HL-60 (cell line): ENCODE measurements around the gene USP10.

Source experiments
- DNase-seq, 2 experiments: peaks; one replicate each; pipeline ENCODE4 v3.0.0-alpha.2; 2010 to 2020; ENCODE audit warnings: low read depth in 1 of 2, low spot score in 1 of 2
- H3K27ac ChIP-seq: fragments of 250-450 bp; sonication (Bioruptor Pico); replicated peaks from 2 replicates; pipeline ENCODE4 v1.5.1; 2020; ENCODE audit warnings: mild to moderate bottlenecking, moderate library complexity
- H3K27me3 ChIP-seq: fragments of 250-450 bp; sonication (Bioruptor Pico); 2 replicates; pipeline ENCODE4 v1.5.1; 2021; ENCODE audit warnings: mild to moderate bottlenecking, moderate library complexity; ENCODE audit not compliant: insufficient read depth, poor library complexity, severe bottlenecking
- H3K4me3 ChIP-seq: replicated peaks from 2 replicates; pipeline ENCODE4 v1.5.1; 2011; ENCODE audit warnings: mild to moderate bottlenecking, control low read depth, low read length; ENCODE audit not compliant: insufficient read depth
- CTCF ChIP-seq: IDR thresholded peaks from one replicate; pipeline ENCODE4 v1.5.1; 2011; ENCODE audit warnings: low read length, control low read depth, inconsistent platforms; ENCODE audit not compliant: insufficient read depth
- GABPA ChIP-seq: IDR thresholded peaks from 2 replicates; pipeline ENCODE4 v1.6.1; 2012; ENCODE audit warnings: low read depth
- POLR2AphosphoS5 ChIP-seq: IDR thresholded peaks from 2 replicates; pipeline ENCODE4 v1.6.1; 2012; ENCODE audit warnings: low read depth
- REST ChIP-seq: IDR thresholded peaks from 2 replicates; pipeline ENCODE4 v1.6.1; 2012; ENCODE audit warnings: low read depth; ENCODE audit not compliant: insufficient replicate concordance
- SPI1 ChIP-seq: IDR thresholded peaks from 2 replicates; pipeline ENCODE4 v1.6.1; 2012; ENCODE audit warnings: low read depth, mild to moderate bottlenecking, borderline replicate concordance

The USP10 gene

GRCh38 chr16:84751241-84751640 is 51.4 kb downstream of the USP10 start:
- TF ChIP-seq REST (no peak), SPI1 (peak; percentile 77)
- Histone ChIP-seq H3K27ac (peak overlapping the region; percentile 33), H3K27me3 (no peaks in the 10 kb centered on the region), H3K4me3 (no peak overlapping the region)
- peak in 1 of 2 experiments; percentile 34 for DNase-seq

GRCh38 chr16:84751947-84752346 is 52.1 kb downstream of the USP10 start:
- peak overlapping the region; percentile 40; the same call in 1 of the 2 replicates for H3K27ac ChIP-seq
- DNase-seq: peak; percentile 30 to 61
- TF ChIP-seq SPI1: no peak
- no peak for TF ChIP-seq GABPA
- no peak for TF ChIP-seq CTCF
- no peak for TF ChIP-seq REST
- no peak for TF ChIP-seq POLR2AphosphoS5
- H3K27me3 ChIP-seq: no peaks in the 10 kb centered on the region
- no peak overlapping the region for H3K4me3 ChIP-seq

GRCh38 chr16:84752600-84752999 is 52.8 kb downstream of the USP10 start:
- no peak for DNase-seq
- TF ChIP-seq CTCF (no peak), GABPA (no peak), REST (no peak), POLR2AphosphoS5 (no peak), SPI1 (no peak)
- Histone ChIP-seq H3K27me3 (no peaks in the 10 kb centered on the region), H3K27ac (no peak overlapping the region), H3K4me3 (no peak overlapping the region)
